C4-2B (cell line): ENCODE results near the gene MICAL2.

ENCODE experiments used
- H3K27ac ChIP-seq: fragments of 450-650 bp; 2 replicates; pipeline ENCODE4 v1.5.1; 2017
- ZFX ChIP-seq: fragments of 450-650 bp; IDR thresholded peaks from 2 replicates; pipeline ENCODE4 v1.6.1; 2017
- TF ChIP-seq, protein P1 (sequence below): fragments of 450-650 bp; conservative IDR thresholded peaks from 2 replicates; pipeline ENCODE4 v1.5.1; 2017; ENCODE audit warnings: mild to moderate bottlenecking

The MICAL2 gene

DNA sequence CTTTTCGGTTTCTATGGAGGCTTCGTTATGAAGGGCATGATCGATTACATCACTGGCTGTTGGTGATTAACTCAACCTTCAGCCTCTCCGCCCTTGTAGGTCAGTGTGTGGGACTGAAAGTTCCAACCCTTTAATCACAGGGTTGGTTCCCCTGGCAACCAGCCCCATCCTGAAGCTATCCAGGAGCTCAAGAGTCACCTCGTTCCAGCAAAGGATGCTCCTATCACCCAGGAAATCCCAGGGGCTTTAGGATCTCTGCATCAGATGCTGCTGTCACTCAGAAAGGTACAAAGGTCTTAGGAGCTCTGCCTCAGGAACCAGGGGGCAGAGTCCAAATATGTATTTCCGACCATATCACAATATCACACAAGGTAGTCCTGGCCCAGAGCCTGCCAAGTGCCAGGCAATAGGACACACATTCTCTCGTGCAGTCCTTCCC lies 143.5 kb downstream of the MICAL2 start:
- no peak overlapping the region for H3K27ac ChIP-seq
- TF ChIP-seq, protein P1, sequence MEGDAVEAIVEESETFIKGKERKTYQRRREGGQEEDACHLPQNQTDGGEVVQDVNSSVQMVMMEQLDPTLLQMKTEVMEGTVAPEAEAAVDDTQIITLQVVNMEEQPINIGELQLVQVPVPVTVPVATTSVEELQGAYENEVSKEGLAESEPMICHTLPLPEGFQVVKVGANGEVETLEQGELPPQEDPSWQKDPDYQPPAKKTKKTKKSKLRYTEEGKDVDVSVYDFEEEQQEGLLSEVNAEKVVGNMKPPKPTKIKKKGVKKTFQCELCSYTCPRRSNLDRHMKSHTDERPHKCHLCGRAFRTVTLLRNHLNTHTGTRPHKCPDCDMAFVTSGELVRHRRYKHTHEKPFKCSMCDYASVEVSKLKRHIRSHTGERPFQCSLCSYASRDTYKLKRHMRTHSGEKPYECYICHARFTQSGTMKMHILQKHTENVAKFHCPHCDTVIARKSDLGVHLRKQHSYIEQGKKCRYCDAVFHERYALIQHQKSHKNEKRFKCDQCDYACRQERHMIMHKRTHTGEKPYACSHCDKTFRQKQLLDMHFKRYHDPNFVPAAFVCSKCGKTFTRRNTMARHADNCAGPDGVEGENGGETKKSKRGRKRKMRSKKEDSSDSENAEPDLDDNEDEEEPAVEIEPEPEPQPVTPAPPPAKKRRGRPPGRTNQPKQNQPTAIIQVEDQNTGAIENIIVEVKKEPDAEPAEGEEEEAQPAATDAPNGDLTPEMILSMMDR: no peak
- TF ChIP-seq ZFX: no peak

DNA sequence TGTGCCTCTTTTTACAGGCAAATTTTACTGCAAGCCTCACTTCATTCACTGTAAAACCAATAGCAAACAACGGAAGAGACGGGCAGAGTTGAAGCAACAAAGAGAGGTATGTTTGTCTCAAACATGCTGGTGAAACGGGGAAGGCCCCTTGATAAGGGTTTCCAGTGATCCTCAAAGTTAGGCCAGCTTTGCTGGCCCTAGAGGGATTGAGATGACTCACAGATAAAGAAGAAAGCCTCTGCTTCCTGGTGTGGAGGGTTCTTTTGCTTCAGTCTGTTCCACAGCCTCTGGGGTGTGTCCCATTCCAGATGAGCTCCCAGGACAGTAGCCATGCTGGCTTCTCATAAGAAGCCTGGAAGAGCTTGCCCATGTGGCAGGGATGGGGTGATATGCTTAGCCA lies 148.1 kb downstream of the MICAL2 start:
- no peak overlapping the region for H3K27ac ChIP-seq
- TF ChIP-seq, protein P1: no peak
- no peak for TF ChIP-seq ZFX

DNA sequence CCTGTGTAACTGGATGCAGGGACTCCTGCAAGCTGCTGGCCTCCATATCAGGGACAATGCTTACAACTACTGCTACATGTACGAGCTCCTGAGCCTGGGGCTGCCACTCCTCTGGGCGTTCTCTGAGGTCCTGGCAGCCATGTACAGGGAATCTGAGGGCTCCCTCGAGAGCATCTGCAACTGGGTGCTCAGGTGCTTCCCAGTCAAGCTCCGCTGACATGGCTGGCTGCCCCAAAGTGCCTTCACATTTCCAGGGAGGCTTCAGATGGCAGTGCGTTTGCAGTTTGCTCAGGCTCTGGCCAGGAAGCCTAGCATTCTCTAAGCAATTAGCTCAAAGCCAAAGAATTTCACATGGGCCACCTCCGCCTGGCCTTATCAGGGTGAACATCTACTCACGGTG lies 149.6 kb downstream of the MICAL2 start:
- TF ChIP-seq ZFX: no peak
- TF ChIP-seq, protein P1: no peak

DNA sequence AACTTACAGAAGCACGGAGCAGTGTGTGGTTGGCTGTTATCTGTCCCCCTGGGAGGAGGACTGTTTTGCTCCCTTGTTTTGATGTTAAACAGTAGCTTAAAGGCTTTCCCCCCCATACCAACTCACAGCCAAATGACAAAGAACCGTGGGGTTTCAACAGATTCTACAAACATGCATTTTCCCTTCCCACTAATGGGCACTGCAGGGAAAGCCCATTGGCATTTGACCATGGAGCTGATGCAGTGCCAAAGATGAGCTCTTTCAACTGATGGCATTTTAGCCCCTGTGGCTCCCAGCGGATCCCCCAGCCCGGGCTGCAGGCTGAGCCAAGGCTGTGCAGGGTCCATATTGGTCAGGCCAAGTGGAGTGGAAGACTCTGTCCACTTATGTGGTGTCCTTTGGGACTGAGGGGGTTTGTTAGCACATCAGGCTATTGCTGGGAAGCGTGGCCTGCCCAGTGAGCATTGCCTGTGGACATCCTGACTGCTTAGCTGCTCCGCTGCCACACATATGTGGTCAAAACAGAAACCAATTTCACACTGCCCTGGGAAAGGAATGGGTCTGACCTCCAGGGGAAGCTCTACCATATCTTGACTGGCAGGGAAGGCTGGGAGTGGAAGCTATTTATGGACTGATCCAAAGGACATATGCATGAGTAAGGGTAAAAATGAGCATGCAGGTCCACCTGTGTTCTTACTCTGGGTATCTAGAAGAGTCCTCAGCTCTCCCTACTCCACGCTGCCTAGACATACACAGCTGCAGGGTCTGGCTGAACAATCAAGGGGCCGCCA lies 150.5 kb downstream of the MICAL2 start:
- no peak overlapping the region for H3K27ac ChIP-seq
- TF ChIP-seq, protein P1: no peak
- TF ChIP-seq ZFX: no peak

More for the DNA sequence above, 149.6 kb downstream of the MICAL2 start:
- no peak overlapping the region for H3K27ac ChIP-seq

DNA sequence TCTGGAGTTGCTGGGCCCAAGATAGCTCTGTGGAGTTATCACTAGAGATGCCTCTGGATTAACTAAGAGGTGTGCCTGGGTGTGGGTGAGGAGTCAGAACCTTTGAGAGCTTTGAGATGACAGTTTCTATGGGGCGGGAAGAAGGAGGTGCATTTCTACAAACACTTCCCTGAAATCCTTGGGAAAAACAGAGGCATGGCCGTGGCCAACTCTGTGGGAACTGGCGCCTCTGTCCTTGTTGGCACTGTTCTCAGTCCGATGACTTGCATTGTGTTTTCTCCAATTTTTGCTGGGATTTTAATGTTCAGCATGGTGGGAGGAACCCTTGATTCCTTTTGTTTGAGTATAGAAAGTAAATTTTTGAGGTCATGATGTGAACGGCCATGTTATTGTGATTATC lies 151.2 kb downstream of the MICAL2 start:
- no peak overlapping the region for H3K27ac ChIP-seq
- TF ChIP-seq ZFX: no peak
- TF ChIP-seq, protein P1: no peak

DNA sequence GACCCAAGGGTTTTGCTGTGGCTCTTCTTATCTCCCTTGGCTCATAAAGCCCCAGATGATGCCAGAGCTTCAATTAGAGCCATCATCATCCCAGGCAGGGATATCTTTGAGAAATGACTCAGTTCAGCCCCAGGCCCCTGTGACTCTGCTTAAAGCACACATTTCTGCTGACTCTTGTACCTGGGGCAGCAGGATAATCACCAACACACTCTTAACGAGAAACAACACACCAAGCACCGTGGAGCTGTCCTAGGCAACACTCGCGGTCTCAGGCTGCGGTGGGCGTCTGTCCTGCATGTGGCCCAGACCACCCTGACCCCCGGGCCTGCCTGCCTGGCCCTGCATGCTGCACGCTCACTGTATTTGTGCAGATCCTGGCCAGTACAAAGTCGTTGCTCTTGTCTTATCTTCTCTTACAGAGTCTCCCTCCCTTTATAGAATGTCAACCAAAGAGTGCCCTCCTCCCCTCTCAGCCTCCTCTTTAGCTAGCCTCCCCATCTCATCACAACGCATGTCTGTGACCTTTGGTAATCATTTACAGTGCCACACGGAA lies 152.8 kb downstream of the MICAL2 start:
- TF ChIP-seq, protein P1: no peak
- no peak for TF ChIP-seq ZFX

DNA sequence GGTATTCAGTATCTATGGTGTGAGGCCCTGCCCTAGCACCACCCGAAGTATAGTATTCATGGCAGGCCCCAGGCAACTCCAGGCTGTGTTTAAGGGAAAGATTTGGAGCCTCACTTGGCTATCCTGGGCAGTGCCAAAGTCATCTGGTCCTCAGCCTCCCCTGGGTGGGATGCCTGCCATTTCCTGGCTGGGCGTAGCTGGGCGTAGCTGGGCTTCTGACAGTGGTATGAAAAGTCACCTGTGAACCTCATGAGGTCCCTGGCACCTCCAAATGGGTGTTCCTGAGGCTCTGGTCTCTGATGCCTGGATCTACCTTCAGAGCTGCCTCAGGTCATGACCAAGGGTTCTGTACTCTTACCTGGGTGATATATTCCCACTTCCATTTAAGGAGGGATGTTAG lies 154.0 kb downstream of the MICAL2 start:
- TF ChIP-seq, protein P1: no peak
- no peak for TF ChIP-seq ZFX
- no peak overlapping the region; the same call in 1 of the 2 replicates for H3K27ac ChIP-seq

More for the DNA sequence above, 152.8 kb downstream of the MICAL2 start:
- no peak overlapping the region for H3K27ac ChIP-seq
